Measurements from ENCODE around the gene KIF6.

Gene KIF6

DNA sequence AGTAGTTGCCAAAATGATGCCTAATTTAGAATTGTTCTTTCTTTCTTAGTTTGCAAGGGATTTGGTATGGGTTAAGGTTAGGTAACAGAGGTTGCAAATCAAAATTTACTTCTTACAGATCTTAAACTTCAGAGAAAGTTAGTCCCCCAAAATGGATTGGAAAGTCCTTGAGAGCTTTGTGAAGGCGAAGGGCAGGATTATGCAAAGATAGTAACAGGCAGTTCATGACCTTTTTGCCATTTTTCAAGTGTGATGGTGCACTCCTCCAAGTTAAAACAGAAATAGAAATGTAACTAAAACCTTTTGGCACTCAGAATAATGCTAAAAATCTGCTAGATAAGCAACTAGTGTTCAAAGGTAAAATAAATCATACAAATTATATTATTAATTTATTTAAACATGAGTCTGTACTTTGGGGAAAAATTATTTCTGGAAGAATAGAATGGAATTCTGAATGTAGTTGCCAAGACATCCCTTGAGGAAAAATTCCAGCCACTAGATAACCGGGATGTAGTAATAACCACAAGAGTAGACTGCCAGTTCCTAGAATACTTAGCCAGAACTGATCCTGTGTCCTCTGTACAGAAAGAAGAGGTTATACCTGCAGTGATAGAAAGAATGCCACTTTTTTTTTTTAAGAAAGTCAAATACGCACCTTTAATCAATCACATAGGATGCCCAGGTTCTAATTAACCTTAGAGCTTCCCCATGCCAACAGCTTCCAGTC is 35.2 kb upstream of the KIF6 start:
- DNase-seq (ENCODE audit: extremely low read depth, low read depth) = no peak
- TF ChIP-seq, protein P1, sequence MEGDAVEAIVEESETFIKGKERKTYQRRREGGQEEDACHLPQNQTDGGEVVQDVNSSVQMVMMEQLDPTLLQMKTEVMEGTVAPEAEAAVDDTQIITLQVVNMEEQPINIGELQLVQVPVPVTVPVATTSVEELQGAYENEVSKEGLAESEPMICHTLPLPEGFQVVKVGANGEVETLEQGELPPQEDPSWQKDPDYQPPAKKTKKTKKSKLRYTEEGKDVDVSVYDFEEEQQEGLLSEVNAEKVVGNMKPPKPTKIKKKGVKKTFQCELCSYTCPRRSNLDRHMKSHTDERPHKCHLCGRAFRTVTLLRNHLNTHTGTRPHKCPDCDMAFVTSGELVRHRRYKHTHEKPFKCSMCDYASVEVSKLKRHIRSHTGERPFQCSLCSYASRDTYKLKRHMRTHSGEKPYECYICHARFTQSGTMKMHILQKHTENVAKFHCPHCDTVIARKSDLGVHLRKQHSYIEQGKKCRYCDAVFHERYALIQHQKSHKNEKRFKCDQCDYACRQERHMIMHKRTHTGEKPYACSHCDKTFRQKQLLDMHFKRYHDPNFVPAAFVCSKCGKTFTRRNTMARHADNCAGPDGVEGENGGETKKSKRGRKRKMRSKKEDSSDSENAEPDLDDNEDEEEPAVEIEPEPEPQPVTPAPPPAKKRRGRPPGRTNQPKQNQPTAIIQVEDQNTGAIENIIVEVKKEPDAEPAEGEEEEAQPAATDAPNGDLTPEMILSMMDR (IDR thresholded peaks at IDR 0.05; ENCODE audit: low read depth, low read length, missing control alignments) = no peak
- no peak overlapping the region for H3K4me3 ChIP-seq (replicated peaks; ENCODE audit: low read depth, low read length)

DNA sequence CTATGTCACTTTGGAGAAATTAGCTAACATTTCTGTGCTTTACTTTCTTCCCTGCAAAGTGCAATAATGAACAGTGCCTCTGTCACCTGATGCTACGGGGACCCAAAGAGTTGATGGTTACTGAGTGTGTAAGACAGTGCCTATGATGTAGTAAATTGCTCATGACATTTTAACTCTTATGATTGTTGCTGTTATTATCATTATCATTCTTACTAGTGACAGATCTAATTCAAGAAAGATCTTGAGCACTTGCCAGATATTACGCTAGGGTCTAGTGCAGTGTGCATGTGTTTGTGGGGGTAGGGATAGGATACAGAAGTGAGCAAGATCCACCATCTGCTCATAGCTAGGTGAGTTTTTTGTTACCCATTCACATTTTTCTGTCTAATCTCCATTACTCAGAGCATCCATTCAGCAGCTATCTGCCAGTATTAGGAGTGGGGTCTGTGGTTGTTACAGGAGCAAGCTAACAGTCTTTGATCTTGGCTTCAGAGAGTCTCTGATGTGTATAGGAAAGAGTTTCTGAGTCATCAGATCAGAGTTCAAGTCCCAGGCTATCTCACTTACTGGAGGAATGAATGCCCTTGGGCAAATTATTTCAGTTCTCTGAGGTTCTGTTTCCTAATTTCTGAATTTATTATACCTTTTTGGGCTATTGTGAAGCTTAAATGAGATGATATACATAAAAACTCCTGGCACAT is 33.8 kb upstream of the KIF6 start:
- TF ChIP-seq, protein P1 (IDR thresholded peaks at IDR 0.05; ENCODE audit: low read depth, low read length, missing control alignments) = no peak
- DNase-seq (ENCODE audit: extremely low read depth, low read depth) = no peak
- H3K4me3 ChIP-seq (replicated peaks; ENCODE audit: low read depth, low read length) = no peak overlapping the region

DNA sequence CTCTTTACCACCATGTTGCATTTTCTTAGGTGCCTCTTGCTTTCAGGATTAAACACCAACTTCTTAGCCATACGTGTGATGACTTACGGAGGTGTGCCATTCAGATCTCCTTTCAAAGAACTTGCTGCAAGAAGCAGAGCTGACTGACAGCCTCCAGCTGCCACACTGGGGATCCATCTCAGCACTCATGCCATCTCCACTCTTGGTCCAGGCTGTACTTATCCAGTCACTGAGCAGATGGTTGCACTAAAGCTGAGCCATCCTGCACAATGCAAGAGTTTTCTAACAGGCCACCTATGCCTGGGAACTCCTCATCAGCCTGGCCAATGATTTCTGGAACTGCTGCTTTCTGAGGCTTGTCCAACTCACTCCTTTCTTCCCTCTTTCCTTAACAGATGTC is 31.4 kb upstream of the KIF6 start:
- TF ChIP-seq, protein P1 (IDR thresholded peaks at IDR 0.05; ENCODE audit: low read depth, low read length, missing control alignments) = no peak
- no peak overlapping the region for H3K4me3 ChIP-seq (replicated peaks; ENCODE audit: low read depth, low read length)
- DNase-seq (ENCODE audit: extremely low read depth, low read depth) = no peak

DNA sequence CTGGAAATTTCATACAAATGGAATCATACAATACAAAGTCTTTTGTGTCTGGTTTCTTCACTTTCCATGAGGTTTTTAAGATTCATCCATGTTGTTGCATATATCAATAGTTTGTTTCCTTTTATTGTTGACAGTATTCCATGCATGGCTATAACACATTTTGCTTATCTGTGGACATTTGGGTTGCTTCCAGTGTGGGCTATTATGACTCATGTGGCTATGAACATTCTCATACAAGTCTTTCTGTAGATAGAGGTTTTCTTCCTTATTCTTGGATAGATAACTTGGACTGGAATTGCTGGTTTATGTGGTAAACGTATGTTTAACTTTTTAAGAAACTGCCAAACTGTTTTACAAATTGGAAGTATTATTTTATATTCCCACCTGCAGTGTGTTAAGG is 30.0 kb upstream of the KIF6 start:
- no peak overlapping the region for H3K4me3 ChIP-seq (replicated peaks; ENCODE audit: low read depth, low read length)
- TF ChIP-seq, protein P1 (IDR thresholded peaks at IDR 0.05; ENCODE audit: low read depth, low read length, missing control alignments) = no peak
- DNase-seq (ENCODE audit: extremely low read depth, low read depth) = no peak

DNA sequence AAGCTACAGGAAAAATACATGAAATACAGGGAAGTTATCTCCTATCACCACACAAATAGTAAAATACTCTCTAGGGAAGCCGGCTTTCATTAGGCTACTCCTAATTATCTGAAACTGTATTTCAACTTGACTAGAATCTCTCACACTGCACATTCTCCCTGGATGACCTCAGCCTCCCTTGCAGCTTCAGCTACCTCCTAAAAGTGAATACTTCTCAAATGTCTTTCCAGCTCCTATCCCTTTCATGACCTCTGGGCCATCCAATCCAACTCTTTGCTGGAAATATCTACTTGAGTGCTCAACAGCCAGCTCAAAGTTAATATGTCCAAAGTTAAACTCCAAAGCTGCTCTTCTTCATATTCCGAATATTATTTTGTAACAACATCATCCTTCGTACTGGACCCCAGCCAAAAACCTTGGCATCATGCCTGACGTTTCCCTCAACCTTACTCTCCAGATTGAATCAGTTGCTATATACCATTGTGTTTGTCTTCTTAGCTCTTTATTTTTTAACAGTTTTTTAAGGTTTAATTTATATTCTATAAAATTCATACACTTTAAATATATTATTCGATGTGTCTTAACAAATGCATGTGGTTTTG is 29.4 kb upstream of the KIF6 start:
- TF ChIP-seq, protein P1 (IDR thresholded peaks at IDR 0.05; ENCODE audit: low read depth, low read length, missing control alignments) = no peak
- DNase-seq (ENCODE audit: extremely low read depth, low read depth) = no peak

DNA sequence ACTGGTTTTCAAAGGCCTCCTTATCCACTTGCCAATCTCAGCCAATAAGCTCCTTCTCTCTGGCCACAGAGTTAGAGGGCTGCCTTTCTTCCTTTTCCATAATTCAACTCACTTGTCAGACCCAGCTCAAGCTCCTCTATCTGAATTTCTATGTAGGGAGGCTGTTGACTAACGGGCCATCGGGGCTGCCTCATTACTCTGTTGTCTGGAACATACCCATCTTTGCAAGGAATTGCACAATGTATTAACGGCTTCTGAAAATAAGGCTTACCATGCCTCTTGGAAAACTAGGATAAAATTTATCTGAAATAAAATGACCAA is 28.5 kb upstream of the KIF6 start:
- no peak overlapping the region for H3K4me3 ChIP-seq (replicated peaks; ENCODE audit: low read depth, low read length)
- DNase-seq (ENCODE audit: extremely low read depth, low read depth) = no peak
- TF ChIP-seq, protein P1 (IDR thresholded peaks at IDR 0.05; ENCODE audit: low read depth, low read length, missing control alignments) = no peak

More for the DNA sequence above, 29.4 kb upstream of the KIF6 start:
- no peak overlapping the region for H3K4me3 ChIP-seq (replicated peaks; ENCODE audit: low read depth, low read length)
